Fibroblast of lung (primary cell): ENCODE measurements around the gene ABCA13. TPM values are rescaled to one million over a fixed set of nuclear protein-coding genes. Genes with fewer than 3 reads are reported as not detected.

Experiments
- DNase-seq, 2 donors: peaks; one replicate each; pipeline versions ENCODE4 v3.0.0 to v3.0.0-alpha.2; 2010; ENCODE audit warnings: low read depth in 2 of 2
- H2AFZ ChIP-seq: 2 replicates; pipeline ENCODE4 v1.5.1; 2012; ENCODE audit warnings: low read length, control low read depth, inconsistent platforms
- H3K27ac ChIP-seq: 2 replicates; pipeline ENCODE4 v1.5.1; 2011; ENCODE audit warnings: low read length, control low read depth; ENCODE audit not compliant: insufficient read depth
- H3K27me3 ChIP-seq: 2 replicates; pipeline ENCODE4 v1.5.1; 2011; ENCODE audit warnings: mild to moderate bottlenecking, low read length; ENCODE audit not compliant: control insufficient read depth, insufficient read depth
- H3K36me3 ChIP-seq: 2 replicates; pipeline ENCODE4 v1.5.1; 2011; ENCODE audit warnings: low read length; ENCODE audit not compliant: control insufficient read depth, insufficient read depth
- H3K4me1 ChIP-seq: 2 replicates; pipeline ENCODE4 v1.5.1; 2011; ENCODE audit warnings: low read length; ENCODE audit not compliant: control insufficient read depth, insufficient read depth; ENCODE audit errors: extremely low read depth
- H3K4me2 ChIP-seq: 2 replicates; pipeline ENCODE4 v1.5.1; 2011; ENCODE audit warnings: low read length, control low read depth; ENCODE audit not compliant: insufficient read depth; ENCODE audit errors: extremely low read depth
- H3K4me3 ChIP-seq, 4 experiments: fragments of 200-600 bp in 1 of 4; sonication (generic) in 1 of 4; replicated peaks in 1 of 4; 2 replicates each; pipeline ENCODE4 v1.5.1; 2011 to 2016; ENCODE audit warnings: low read length in 4 of 4, low read depth in 3 of 4, mild to moderate bottlenecking in 3 of 4, control low read depth in 2 of 4, inconsistent platforms in 1 of 4, mixed read lengths in 1 of 4; ENCODE audit not compliant: insufficient read depth in 1 of 4; ENCODE audit errors: control extremely low read depth in 1 of 4
- H3K79me2 ChIP-seq: 2 replicates; pipeline ENCODE4 v1.5.1; 2012; ENCODE audit warnings: mild to moderate bottlenecking, low read length, inconsistent platforms; ENCODE audit not compliant: control insufficient read depth, insufficient read depth
- H3K9ac ChIP-seq: 2 replicates; pipeline ENCODE4 v1.5.1; 2011; ENCODE audit warnings: mild to moderate bottlenecking, low read length, control low read depth; ENCODE audit not compliant: insufficient read depth
- H3K9me3 ChIP-seq: 2 replicates; pipeline ENCODE4 v1.5.1; 2012; ENCODE audit warnings: low read depth, low read length; ENCODE audit not compliant: control insufficient read depth, insufficient read depth
- H4K20me1 ChIP-seq: 2 replicates; pipeline ENCODE4 v1.5.1; 2011; ENCODE audit warnings: low read length; ENCODE audit not compliant: control insufficient read depth, insufficient read depth; ENCODE audit errors: extremely low read depth
- CTCF ChIP-seq, 2 donors: IDR thresholded peaks in 1 of 2; conservative IDR thresholded peaks in 1 of 2; 1 replicate in 1 of 2; 2 replicates in 1 of 2; pipeline ENCODE4 v1.5.1; 2011 to 2012; ENCODE audit warnings: low read length in 2 of 2, control low read depth in 1 of 2, inconsistent platforms in 1 of 2, low read depth in 1 of 2, mild to moderate bottlenecking in 1 of 2
- EZH2 ChIP-seq: IDR thresholded peaks from 2 replicates; pipeline ENCODE4 v1.5.1; 2012; ENCODE audit warnings: low read length, control low read depth, mild to moderate bottlenecking; ENCODE audit errors: missing control alignments
- polyA plus RNA-seq, 2 donors: library from polyadenylated mRNA; depleted of rRNA in 1 of 2; stranded (reverse) in 1 of 2; unstranded in 1 of 2; fragments of >200 nt; gene quantifications; 2 replicates each; pipeline ENCODE4 v1.2.1, GENCODE V29; 2011 to 2012; ENCODE audit warnings: missing spikeins in 1 of 2
- total RNA-seq: library from RNA; depleted of rRNA; stranded (reverse); fragments of >200 nt; gene quantifications from 2 replicates; pipeline ENCODE4 v1.2.1, GENCODE V29; 2014

The ABCA13 gene
- total and polyA plus RNA-seq, 2 donors (not counting 1 experiment from before 2014, with no cell fraction given) = 0.08 to 10.9 TPM

DNA sequence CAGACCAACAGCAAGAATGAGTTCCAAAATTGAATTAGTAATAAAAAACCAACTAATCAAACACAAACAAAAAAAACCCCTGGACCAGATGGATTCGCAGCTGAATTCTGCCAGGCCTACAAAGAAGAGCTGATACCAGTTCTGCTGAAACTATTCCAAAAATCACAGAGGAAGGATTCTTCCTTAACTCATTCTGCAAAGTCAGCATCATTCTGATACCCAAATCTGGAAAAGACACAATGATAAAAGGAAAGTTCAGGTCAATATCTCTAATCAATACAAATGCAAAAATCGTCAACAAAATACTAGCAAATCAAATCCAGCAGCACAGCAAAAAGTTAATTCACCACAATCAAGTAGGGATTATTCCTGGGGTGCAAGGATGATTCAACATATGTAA lies 6.1 kb upstream of the ABCA13 start:
- Histone ChIP-seq H3K9ac (no peak overlapping the region), H3K79me2 (no peaks in the 10 kb centered on the region), H3K36me3 (no peaks in the 10 kb centered on the region), H2AFZ (no peak overlapping the region), H3K4me3 (no peak overlapping the region), H4K20me1 (no peaks in the 10 kb centered on the region), H3K27ac (no peak overlapping the region), H3K4me2 (no peak overlapping the region), H3K27me3 (no peaks in the 10 kb centered on the region), H3K4me1 (no peaks in the 10 kb centered on the region), H3K9me3 (no peaks in the 10 kb centered on the region)
- no peak for DNase-seq
- no peak for TF ChIP-seq CTCF (conservative IDR thresholded peaks at IDR 0.05 in 1 of 2, IDR thresholded peaks at IDR 0.05 in 1 of 2; ENCODE audit: low read depth in 1 of 2, low read length in 2 of 2)
- TF ChIP-seq EZH2 = no peak

DNA sequence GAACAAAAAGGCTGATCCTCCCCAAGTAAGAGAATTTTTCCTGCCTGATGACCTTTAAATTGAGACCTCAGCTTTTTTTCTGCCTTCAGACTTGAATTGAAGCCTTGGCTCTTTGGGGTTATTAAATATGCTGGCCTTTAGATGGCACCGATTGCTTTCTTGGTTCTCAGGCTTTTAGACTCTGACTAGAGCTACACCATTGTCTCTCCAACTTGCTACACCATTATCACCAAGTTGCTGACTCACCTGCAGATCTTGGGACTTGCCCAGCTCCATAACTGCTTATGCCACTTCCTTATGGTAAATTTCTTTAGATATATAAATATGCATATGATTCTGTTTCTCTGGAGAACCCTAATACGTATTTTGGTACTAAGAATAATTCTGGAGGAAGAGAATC lies 3.1 kb upstream of the ABCA13 start:
- H3K9ac ChIP-seq = no peak overlapping the region

DNA sequence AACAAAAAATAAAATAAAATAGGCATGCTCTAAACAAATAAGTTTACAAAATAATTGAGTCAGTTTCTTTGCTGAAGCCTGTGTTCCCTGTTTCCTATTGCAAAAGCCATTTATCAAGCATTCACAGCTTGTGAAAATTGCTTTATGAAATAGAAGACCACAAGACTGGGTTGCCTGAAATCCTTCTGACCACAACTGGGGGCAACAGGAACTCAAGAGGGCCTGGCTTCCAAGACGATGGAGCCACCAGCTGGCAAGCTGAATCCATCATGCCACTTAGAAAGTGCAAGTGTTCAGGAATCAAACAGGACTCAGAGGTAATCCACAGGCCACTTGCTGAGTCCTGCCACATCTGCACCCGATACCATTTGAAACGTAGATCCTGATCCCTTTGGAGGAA lies 752 bp upstream of the ABCA13 start:
- H3K4me2 ChIP-seq = no peak overlapping the region
- no peak overlapping the region for H3K27ac ChIP-seq
- H4K20me1 ChIP-seq = no peaks in the 10 kb centered on the region
- no peak for TF ChIP-seq CTCF (conservative IDR thresholded peaks at IDR 0.05 in 1 of 2, IDR thresholded peaks at IDR 0.05 in 1 of 2; ENCODE audit: low read depth in 1 of 2, low read length in 2 of 2)
- TF ChIP-seq EZH2 = no peak
- H3K36me3 ChIP-seq = no peaks in the 10 kb centered on the region
- H3K4me1 ChIP-seq = no peaks in the 10 kb centered on the region
- DNase-seq = no peak
- no peaks in the 10 kb centered on the region for H3K27me3 ChIP-seq
- no peak overlapping the region for H3K4me3 ChIP-seq
- no peak overlapping the region for H2AFZ ChIP-seq
- H3K79me2 ChIP-seq = no peaks in the 10 kb centered on the region
- H3K9ac ChIP-seq = no peak overlapping the region
- H3K9me3 ChIP-seq = no peaks in the 10 kb centered on the region

More for the DNA sequence above, 3.1 kb upstream of the ABCA13 start:
- Histone ChIP-seq H4K20me1 (no peaks in the 10 kb centered on the region), H3K4me1 (no peaks in the 10 kb centered on the region), H3K79me2 (no peaks in the 10 kb centered on the region), H3K4me3 (no peak overlapping the region), H3K36me3 (no peaks in the 10 kb centered on the region), H3K27me3 (no peaks in the 10 kb centered on the region), H3K4me2 (no peak overlapping the region), H3K27ac (no peak overlapping the region), H2AFZ (no peak overlapping the region), H3K9me3 (no peaks in the 10 kb centered on the region)
- DNase-seq = peak; percentile 11 to 61
- TF ChIP-seq EZH2 = no peak
- TF ChIP-seq CTCF (conservative IDR thresholded peaks at IDR 0.05 in 1 of 2, IDR thresholded peaks at IDR 0.05 in 1 of 2; ENCODE audit: low read depth in 1 of 2, low read length in 2 of 2) = peak in 1 of 2 donors; percentile 30
